ENCODE data around the gene TEAD1.

Gene TEAD1

DNA sequence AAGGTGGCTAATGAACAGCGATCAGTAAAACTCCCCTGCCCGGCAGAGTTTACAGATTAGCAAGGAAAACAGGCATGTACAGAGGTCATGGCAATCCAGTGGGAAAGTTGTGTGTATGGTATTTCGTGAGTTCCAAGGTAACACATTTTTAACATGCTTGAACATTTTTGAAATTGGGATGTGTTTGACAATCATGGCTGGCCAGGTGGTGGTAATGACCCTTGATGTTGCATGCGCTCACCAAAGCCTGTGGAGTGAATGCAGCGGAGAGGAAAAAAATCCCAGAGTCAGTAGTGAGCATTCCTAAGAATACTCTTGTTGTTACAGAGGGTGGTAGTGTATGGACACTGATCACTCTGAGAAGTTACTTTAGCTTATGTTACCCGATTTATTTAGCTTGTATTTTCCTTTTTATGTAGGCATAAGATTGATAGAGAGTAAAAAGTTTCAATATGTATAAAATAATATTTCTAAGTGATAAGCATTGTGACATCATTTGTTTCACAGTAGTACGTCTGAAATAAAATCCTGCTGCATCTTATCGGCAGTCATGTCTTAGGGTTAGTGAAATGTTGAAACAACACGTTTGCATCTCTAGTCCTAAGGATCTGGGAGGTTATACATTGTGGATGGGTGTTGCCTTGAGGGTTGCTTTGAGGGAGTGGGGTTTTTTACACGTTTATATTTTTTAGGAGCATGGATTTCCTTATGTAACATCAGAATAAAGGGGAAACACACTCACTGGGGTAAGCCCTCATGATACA lies 8.7 kb downstream of the TEAD1 start:
- no peak overlapping the region for H3K27ac ChIP-seq (ENCODE audit: low read length)
- H3K9me2 ChIP-seq (replicated peaks; ENCODE audit: insufficient read depth, low read length) = no peaks in the 10 kb centered on the region
- H3K4me3 ChIP-seq (ENCODE audit: low read length) = no peak overlapping the region
- no peaks in the 10 kb centered on the region; the same call in 1 of the 2 replicates for H4K20me1 ChIP-seq (ENCODE audit: insufficient read depth, low read length)
- no peaks in the 10 kb centered on the region for H3K9me3 ChIP-seq (replicated peaks; ENCODE audit: insufficient read depth, low read length)
- TF ChIP-seq EZH2 (optimal IDR thresholded peaks at IDR 0.05; ENCODE audit: low read depth, low read length) (no peak), EZH2phosphoT487 (IDR thresholded peaks at IDR 0.05; ENCODE audit: low read length) (no peak), CTCF (IDR thresholded peaks at IDR 0.05; ENCODE audit: low read length) (no peak)
- peaks cover 18% of the 10 kb centered on the region for H3F3A ChIP-seq (ENCODE audit: insufficient read depth, low read length)
- no peak overlapping the region for H3K4me2 ChIP-seq (ENCODE audit: low read depth, low read length)
- no peaks in the 10 kb centered on the region; the same call in 1 of the 2 replicates for H3K36me3 ChIP-seq (replicated peaks; ENCODE audit: insufficient read depth, low read length)
- no peak overlapping the region for H3K9ac ChIP-seq (ENCODE audit: low read length)
- DNase-seq = no peak
- H2AFZ ChIP-seq (ENCODE audit: low read length) = no peak overlapping the region
- H3K27me3 ChIP-seq (replicated peaks; ENCODE audit: insufficient read depth, low read length) = no peaks in the 10 kb centered on the region
- peaks cover 52% of the 10 kb centered on the region for H3K4me1 ChIP-seq (ENCODE audit: low read length)
- peaks cover 99% of the 10 kb centered on the region for H3K79me2 ChIP-seq (ENCODE audit: low read length)

DNA sequence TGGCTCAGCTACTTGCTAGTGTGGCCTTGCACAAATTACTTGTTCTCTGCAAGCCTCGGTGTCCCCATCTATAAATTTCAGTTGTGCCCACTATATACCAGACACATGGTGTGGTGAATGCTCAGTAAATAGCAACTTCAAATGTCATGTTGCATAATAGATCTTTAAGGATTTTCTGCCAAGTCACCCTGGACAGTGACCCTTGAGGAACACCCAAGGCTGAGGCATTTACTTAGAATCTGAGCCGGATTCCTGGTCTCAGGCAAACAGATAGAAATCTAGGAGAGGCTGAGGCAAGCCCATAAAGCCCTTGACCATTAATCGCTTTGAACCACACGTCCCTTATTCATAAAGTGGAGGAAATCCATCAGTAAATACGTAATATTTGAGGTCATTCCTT lies 9.7 kb downstream of the TEAD1 start:
- H3K4me1 ChIP-seq (ENCODE audit: low read length) = peaks cover 47% of the 10 kb centered on the region

GRCh38 chr11:12684315-12684714 lies 10.1 kb downstream of the TEAD1 start:
- Histone ChIP-seq H3K9ac (ENCODE audit: low read length) (no peak overlapping the region), H3K36me3 (replicated peaks; ENCODE audit: insufficient read depth, low read length) (no peaks in the 10 kb centered on the region), H3F3A (ENCODE audit: insufficient read depth, low read length) (peaks cover 15% of the 10 kb centered on the region), H3K27me3 (replicated peaks; ENCODE audit: insufficient read depth, low read length) (no peaks in the 10 kb centered on the region), H3K4me3 (ENCODE audit: low read length) (no peak overlapping the region), H3K9me3 (replicated peaks; ENCODE audit: insufficient read depth, low read length) (no peaks in the 10 kb centered on the region), H3K27ac (ENCODE audit: low read length) (no peak overlapping the region), H4K20me1 (ENCODE audit: insufficient read depth, low read length) (peaks cover 3% of the 10 kb centered on the region), H3K4me2 (ENCODE audit: low read depth, low read length) (no peak overlapping the region), H2AFZ (ENCODE audit: low read length) (no peak overlapping the region), H3K9me2 (replicated peaks; ENCODE audit: insufficient read depth, low read length) (no peaks in the 10 kb centered on the region), H3K79me2 (ENCODE audit: low read length) (peaks cover 99% of the 10 kb centered on the region), H3K4me1 (ENCODE audit: low read length) (peaks cover 43% of the 10 kb centered on the region)
- no peak for TF ChIP-seq EZH2phosphoT487 (IDR thresholded peaks at IDR 0.05; ENCODE audit: low read length)
- no peak for TF ChIP-seq EZH2 (optimal IDR thresholded peaks at IDR 0.05; ENCODE audit: low read depth, low read length)
- TF ChIP-seq CTCF (IDR thresholded peaks at IDR 0.05; ENCODE audit: low read length) = no peak
- DNase-seq = no peak

More for the DNA sequence above, 9.7 kb downstream of the TEAD1 start:
- no peak for TF ChIP-seq EZH2phosphoT487 (IDR thresholded peaks at IDR 0.05; ENCODE audit: low read length)
- no peak for TF ChIP-seq CTCF (IDR thresholded peaks at IDR 0.05; ENCODE audit: low read length)
- no peak for TF ChIP-seq EZH2 (optimal IDR thresholded peaks at IDR 0.05; ENCODE audit: low read depth, low read length)
- peaks cover 99% of the 10 kb centered on the region for H3K79me2 ChIP-seq (ENCODE audit: low read length)
- H3K36me3 ChIP-seq (replicated peaks; ENCODE audit: insufficient read depth, low read length) = no peaks in the 10 kb centered on the region
- no peaks in the 10 kb centered on the region for H3K9me2 ChIP-seq (replicated peaks; ENCODE audit: insufficient read depth, low read length)
- H3K4me2 ChIP-seq (ENCODE audit: low read depth, low read length) = no peak overlapping the region
- no peak overlapping the region for H3K27ac ChIP-seq (ENCODE audit: low read length)
- no peak overlapping the region for H3K4me3 ChIP-seq (ENCODE audit: low read length)
- H3K9ac ChIP-seq (ENCODE audit: low read length) = no peak overlapping the region
- no peak overlapping the region for H2AFZ ChIP-seq (ENCODE audit: low read length)
- H3F3A ChIP-seq (ENCODE audit: insufficient read depth, low read length) = peaks cover 18% of the 10 kb centered on the region
- H3K27me3 ChIP-seq (replicated peaks; ENCODE audit: insufficient read depth, low read length) = no peaks in the 10 kb centered on the region
- DNase-seq = no peak
- H3K9me3 ChIP-seq (replicated peaks; ENCODE audit: insufficient read depth, low read length) = no peaks in the 10 kb centered on the region
- H4K20me1 ChIP-seq (ENCODE audit: insufficient read depth, low read length) = no peaks in the 10 kb centered on the region; the same call in 1 of the 2 replicates
